HEK293T (cell line): ENCODE data around the gene CTIF.

Source experiments
- CTCF ChIA-PET: fragments of 350-600 bp; formaldehyde crosslinking; extraction: SDS; loops from one replicate; lab custom pipeline; 2021; ENCODE audit warnings: antibody characterized with exemption, inconsistent platforms; lab: Yijun Ruan, JAX
- POLR2A ChIA-PET: fragments of 350-600 bp; formaldehyde crosslinking; extraction: SDS; loops from one replicate; lab custom pipeline; 2020; ENCODE audit warnings: antibody characterized with exemption, inconsistent platforms; lab: Yijun Ruan, JAX
- DNase-seq: peaks from one replicate; pipeline ENCODE4 v3.0.0; 2012; ENCODE audit warnings: mixed read lengths; ENCODE audit errors: extremely low spot score
- ARNT ChIP-seq: fragments of 450-650 bp; IDR thresholded peaks from 2 replicates; pipeline ENCODE4 v1.6.1; 2017; ENCODE audit warnings: mild to moderate bottlenecking
- BHLHE40 ChIP-seq: fragments of 450-650 bp; IDR thresholded peaks from 2 replicates; pipeline ENCODE4 v1.6.1; 2016; ENCODE audit warnings: mild to moderate bottlenecking, moderate library complexity, borderline replicate concordance
- CTBP1 ChIP-seq: fragments of 450-650 bp; IDR thresholded peaks from 2 replicates; pipeline ENCODE4 v1.6.1; 2016; ENCODE audit warnings: borderline replicate concordance
- ELF4 ChIP-seq: fragments of 450-650 bp; IDR thresholded peaks from 2 replicates; pipeline ENCODE4 v1.6.1; 2017; ENCODE audit warnings: antibody characterized with exemption
- FOXA1 ChIP-seq: fragments of 450-650 bp; IDR thresholded peaks from 2 replicates; pipeline ENCODE4 v1.6.1; 2016; ENCODE audit warnings: mild to moderate bottlenecking
- FOXK2 ChIP-seq: fragments of 450-650 bp; IDR thresholded peaks from 2 replicates; pipeline ENCODE4 v1.6.1; 2016; ENCODE audit warnings: mild to moderate bottlenecking
- FOXM1 ChIP-seq: fragments of 450-650 bp; IDR thresholded peaks from 2 replicates; pipeline ENCODE4 v1.6.1; 2017; ENCODE audit warnings: mild to moderate bottlenecking, borderline replicate concordance
- HDGF ChIP-seq: fragments of 450-650 bp; IDR thresholded peaks from 2 replicates; pipeline ENCODE4 v1.6.1; 2017; ENCODE audit warnings: antibody characterized with exemption, borderline replicate concordance
- L3MBTL2 ChIP-seq: fragments of 450-650 bp; conservative IDR thresholded peaks from 2 replicates; pipeline ENCODE4 v1.6.1; 2016; ENCODE audit warnings: mild to moderate bottlenecking
- LEF1 ChIP-seq: fragments of 450-650 bp; IDR thresholded peaks from 2 replicates; pipeline ENCODE4 v1.6.1; 2017; ENCODE audit warnings: mild to moderate bottlenecking, borderline replicate concordance
- NFRKB ChIP-seq: fragments of 450-650 bp; IDR thresholded peaks from 2 replicates; pipeline ENCODE4 v1.6.1; 2016; ENCODE audit warnings: mild to moderate bottlenecking, moderate library complexity
- PKNOX1 ChIP-seq: fragments of 450-650 bp; IDR thresholded peaks from 2 replicates; pipeline ENCODE4 v1.6.1; 2016
- SP1 ChIP-seq: fragments of 450-650 bp; IDR thresholded peaks from 2 replicates; pipeline ENCODE4 v1.6.1; 2017
- SUZ12 ChIP-seq: fragments of 450-650 bp; IDR thresholded peaks from 2 replicates; pipeline ENCODE4 v1.6.1; 2016; ENCODE audit warnings: mild to moderate bottlenecking
- TARDBP ChIP-seq: fragments of 450-650 bp; IDR thresholded peaks from 2 replicates; pipeline ENCODE4 v1.6.1; 2016
- ZNF384 ChIP-seq: fragments of 450-650 bp; IDR thresholded peaks from 2 replicates; pipeline ENCODE4 v1.6.1; 2016

The CTIF gene

GRCh38 chr18:48707636-48708296 is 168.9 kb downstream of the CTIF start:
- no peak for DNase-seq
- TF ChIP-seq LEF1 (no peak), ARNT (no peak), FOXM1 (no peak), BHLHE40 (no peak), NFRKB (no peak), HDGF (no peak), TARDBP (no peak), FOXA1 (no peak), CTBP1 (no peak), SUZ12 (no peak), ZNF384 (no peak), L3MBTL2 (no peak), PKNOX1 (no peak), SP1 (no peak), ELF4 (no peak), FOXK2 (no peak)
- ChIA-PET CTCF (no interaction called here), POLR2A (no interaction called here)

GRCh38 chr18:48708807-48709206 is 170.0 kb downstream of the CTIF start:
- CTCF ChIA-PET, result no interaction called here
- TF ChIP-seq FOXK2, result no peak
- TF ChIP-seq ZNF384, result no peak
- no peak for TF ChIP-seq BHLHE40
- TF ChIP-seq FOXM1, result no peak
- no peak for TF ChIP-seq ELF4
- TF ChIP-seq SP1, result no peak
- TF ChIP-seq FOXA1, result no peak
- no peak for TF ChIP-seq LEF1
- no peak for TF ChIP-seq SUZ12
- no peak for TF ChIP-seq TARDBP
- no peak for TF ChIP-seq HDGF
- TF ChIP-seq L3MBTL2, result no peak
- no peak for DNase-seq
- POLR2A ChIA-PET, result no interaction called here

- no peak for DNase-seq
- CTCF ChIA-PET, result no interaction called here
- POLR2A ChIA-PET, result no interaction called here
- TF ChIP-seq L3MBTL2, result no peak
- no peak for TF ChIP-seq PKNOX1
- no peak for TF ChIP-seq HDGF
- TF ChIP-seq CTBP1, result no peak
These were observed 170.7 kb downstream of the CTIF start for GRCh38 chr18:48709371-48710062.

- DNase-seq, result peak; percentile 41
- POLR2A ChIA-PET, result no interaction called here
- CTCF ChIA-PET, result interaction anchor here (1.2 kb wide), 1 partner anchor 21 kb away, joined by 4 read pairs; no protein-coding TSS in a partner anchor
- no peak for TF ChIP-seq FOXA1
- TF ChIP-seq CTBP1, result no peak
- no peak for TF ChIP-seq ARNT
- no peak for TF ChIP-seq ZNF384
These were observed 173.0 kb downstream of the CTIF start for GRCh38 chr18:48711651-48712486.

GRCh38 chr18:48713309-48713708 is 174.5 kb downstream of the CTIF start:
- ChIA-PET POLR2A (no interaction called here), CTCF (interaction anchor here (0.5 kb wide), 1 partner anchor 53 kb away, joined by 3 read pairs; no protein-coding TSS in a partner anchor)
- TF ChIP-seq FOXK2, result no peak
- no peak for TF ChIP-seq TARDBP
- TF ChIP-seq HDGF, result no peak
- TF ChIP-seq L3MBTL2, result no peak
- TF ChIP-seq BHLHE40, result no peak
- TF ChIP-seq FOXA1, result no peak
- TF ChIP-seq ARNT, result no peak
- TF ChIP-seq LEF1, result no peak
- no peak for DNase-seq

GRCh38 chr18:48714873-48715272 is 176.0 kb downstream of the CTIF start:
- CTCF ChIA-PET, result no interaction called here
- POLR2A ChIA-PET, result interaction anchor here (1.1 kb wide), 1 partner anchor 237 kb away, joined by 3 read pairs; no protein-coding TSS in a partner anchor
- no peak for DNase-seq
- TF ChIP-seq SUZ12 (no peak), L3MBTL2 (no peak), NFRKB (no peak), ELF4 (no peak), FOXA1 (no peak), SP1 (no peak), HDGF (no peak)
